Measurements from ENCODE around the gene MGAT4A.

- TF ChIP-seq EGR1 (IDR thresholded peaks at IDR 0.05) = no peak
- TF ChIP-seq EP300 (IDR thresholded peaks at IDR 0.05; ENCODE audit: borderline replicate concordance) = no peak
- no peak for TF ChIP-seq MAX (IDR thresholded peaks at IDR 0.05)
- TF ChIP-seq YY1 (IDR thresholded peaks at IDR 0.05; ENCODE audit: low read depth) = no peak
- TF ChIP-seq NFIC (IDR thresholded peaks at IDR 0.05) = no peak
- no peak for TF ChIP-seq ZBTB7A (IDR thresholded peaks at IDR 0.05; ENCODE audit: low read depth)
- no peak for TF ChIP-seq TAF1 (IDR thresholded peaks at IDR 0.05; ENCODE audit: low read depth)
- no peak for TF ChIP-seq RAD21 (IDR thresholded peaks at IDR 0.05; ENCODE audit: low read depth)
- no peak for TF ChIP-seq TEAD4 (IDR thresholded peaks at IDR 0.05)
- TF ChIP-seq CEBPB (IDR thresholded peaks at IDR 0.05) = no peak
These were observed 28.4 kb upstream of the MGAT4A start for GRCh38 chr2:98759338-98759737.
